Measurements from ENCODE around the gene P2RX6. TPM values are rescaled to one million over a fixed set of nuclear protein-coding genes. Genes with fewer than 3 reads are reported as not detected.

Gene P2RX6
- 1 to 10 TPM; 4.6 to 5.5 TPM for total RNA-seq

GRCh38 chr22:21014726-21015465 lies at the start of gene P2RX6:
TSS of gene P2RX6 (plus strand) at chr22:21015165. CDS start at chr22:21015175, 10 bp downstream.
- Histone ChIP-seq H3K27me3 (replicated peaks; ENCODE audit: insufficient read depth) (no peaks in the 10 kb centered on the region), H3K9me3 (no peaks in the 10 kb centered on the region), H3K4me1 (replicated peaks) (peaks cover 8% of the 10 kb centered on the region), H3K4me3 (peak within 1 kb of the TSS; percentile 14 to 31), H3K27ac (peak within 1 kb of the TSS in 1 of 2 donors; percentile 39), H3K36me3 (no peaks in the 10 kb centered on the region)
- 39% methylated on average over 12 of the region's 12 CpGs for WGBS
- DNase-seq (ENCODE audit: low spot score), result no peak
- TF ChIP-seq POLR2AphosphoS5 (IDR thresholded peaks at IDR 0.05) (no peak), POLR2A (IDR thresholded peaks at IDR 0.05) (no peak), CTCF (IDR thresholded peaks at IDR 0.05) (no peak)
- intact Hi-C loops (cut with DNase I), result no loop called here

GRCh38 chr22:20965888-20966855 lies 48.8 kb upstream of the P2RX6 start:
- 83% methylated on average over 13 of the region's 13 CpGs for whole genome bisulfite sequencing
- Histone ChIP-seq H3K27ac (no peak overlapping the region), H3K27me3 (replicated peaks; ENCODE audit: insufficient read depth) (no peaks in the 10 kb centered on the region), H3K4me1 (replicated peaks) (no peaks in the 10 kb centered on the region), H3K9me3 (no peaks in the 10 kb centered on the region), H3K36me3 (no peaks in the 10 kb centered on the region), H3K4me3 (no peak overlapping the region)
- TF ChIP-seq POLR2AphosphoS5 (IDR thresholded peaks at IDR 0.05), result no peak
- no peak for TF ChIP-seq CTCF (IDR thresholded peaks at IDR 0.05)
- no peak for TF ChIP-seq POLR2A (IDR thresholded peaks at IDR 0.05)
- intact Hi-C loops (cut with DNase I), result no loop called here
- DNase-seq (ENCODE audit: low spot score), result no peak

- no peak for DNase-seq (ENCODE audit: low spot score)
- Histone ChIP-seq H3K36me3 (no peaks in the 10 kb centered on the region), H3K9me3 (no peaks in the 10 kb centered on the region), H3K27me3 (replicated peaks; ENCODE audit: insufficient read depth) (no peaks in the 10 kb centered on the region), H3K4me3 (no peak within 1 kb of the TSS), H3K27ac (no peak within 1 kb of the TSS), H3K4me1 (replicated peaks) (no peaks in the 10 kb centered on the region)
- intact Hi-C loops (cut with DNase I), result no loop called here
- TF ChIP-seq CTCF (IDR thresholded peaks at IDR 0.05) (no peak), POLR2A (IDR thresholded peaks at IDR 0.05) (no peak), POLR2AphosphoS5 (IDR thresholded peaks at IDR 0.05) (no peak)
- WGBS, result 71% methylated on average over 20 of the region's 22 CpGs
Observed at GRCh38 chr22:20966883-20967696, 47.9 kb upstream of the P2RX6 start, which contains the start of gene AIFM3. TSS of gene AIFM3 (plus strand) at chr22:20967255. CDS start at chr22:20967945, 690 bp downstream.

- Histone ChIP-seq H3K27me3 (replicated peaks; ENCODE audit: insufficient read depth) (no peaks in the 10 kb centered on the region), H3K4me1 (replicated peaks) (no peaks in the 10 kb centered on the region), H3K36me3 (no peaks in the 10 kb centered on the region), H3K27ac (no peak overlapping the region), H3K9me3 (no peaks in the 10 kb centered on the region), H3K4me3 (no peak overlapping the region)
- TF ChIP-seq CTCF (IDR thresholded peaks at IDR 0.05) (no peak), POLR2A (IDR thresholded peaks at IDR 0.05) (no peak), POLR2AphosphoS5 (IDR thresholded peaks at IDR 0.05) (no peak)
- 46% methylated on average over 18 of the region's 19 CpGs for WGBS
- intact Hi-C loops (cut with DNase I), result no loop called here
- DNase-seq (ENCODE audit: low spot score), result no peak
Observed at GRCh38 chr22:20967697-20968211, 47.2 kb upstream of the P2RX6 start.
